CD4-positive, alpha-beta T cell treated with Interleukin-15 for 4 hours (primary cell): ENCODE data around the gene POU6F2.

Experiments used
- DNase-seq: peaks from one replicate; pipeline ENCODE4 v3.0.0-alpha.2; 2020; ENCODE audit warnings: low spot score

The POU6F2 gene

GRCh38 chr7:39069896-39070881 is 92.5 kb downstream of the POU6F2 start:
- DNase-seq: no peak

- no peak for DNase-seq
These were observed 93.4 kb downstream of the POU6F2 start for GRCh38 chr7:39071116-39071515.

GRCh38 chr7:39073432-39073831 is 95.7 kb downstream of the POU6F2 start:
- DNase-seq: no peak

GRCh38 chr7:39075210-39075609 is 97.5 kb downstream of the POU6F2 start:
- no peak for DNase-seq

GRCh38 chr7:39083781-39084180 is 106.1 kb downstream of the POU6F2 start:
- no peak for DNase-seq

- no peak for DNase-seq
These were observed 106.6 kb downstream of the POU6F2 start for GRCh38 chr7:39084349-39084748.

- DNase-seq: no peak
These were observed 107.5 kb downstream of the POU6F2 start for GRCh38 chr7:39085189-39085588.

GRCh38 chr7:39085590-39086049 is 107.9 kb downstream of the POU6F2 start:
- no peak for DNase-seq

GRCh38 chr7:39086638-39087360 is 109.1 kb downstream of the POU6F2 start:
- DNase-seq: no peak

GRCh38 chr7:39088730-39089593 is 111.3 kb downstream of the POU6F2 start:
- no peak for DNase-seq

GRCh38 chr7:39091145-39091544 is 113.4 kb downstream of the POU6F2 start:
- DNase-seq: no peak

GRCh38 chr7:39091774-39092173 is 114.1 kb downstream of the POU6F2 start:
- no peak for DNase-seq

GRCh38 chr7:39094731-39095130 is 117.0 kb downstream of the POU6F2 start:
- no peak for DNase-seq

- no peak for DNase-seq
These were observed 118.3 kb downstream of the POU6F2 start for GRCh38 chr7:39095875-39096619.

GRCh38 chr7:39098506-39098905 is 120.8 kb downstream of the POU6F2 start:
- no peak for DNase-seq

GRCh38 chr7:39099146-39099545 is 121.4 kb downstream of the POU6F2 start:
- no peak for DNase-seq

- DNase-seq: no peak
These were observed 122.6 kb downstream of the POU6F2 start for GRCh38 chr7:39100270-39100669.

GRCh38 chr7:39102234-39102633 is 124.5 kb downstream of the POU6F2 start:
- DNase-seq: no peak

GRCh38 chr7:39105720-39106119 is 128.0 kb downstream of the POU6F2 start:
- no peak for DNase-seq

GRCh38 chr7:39125846-39126245 is 148.1 kb downstream of the POU6F2 start:
- DNase-seq: no peak

GRCh38 chr7:39127058-39127457 is 149.3 kb downstream of the POU6F2 start:
- DNase-seq: no peak
